HG03135 (cell line): Measurements from ENCODE around the gene DLGAP4.

Experiments used
- ATAC-seq: cut with Tn5 transposase; IDR thresholded peaks from one replicate; pipeline ENCODE4 v1.9.1; 2021; ENCODE audit warnings: mild to moderate bottlenecking, moderate library complexity; ENCODE audit not compliant: unreplicated experiment

DLGAP4 gene

DNA sequence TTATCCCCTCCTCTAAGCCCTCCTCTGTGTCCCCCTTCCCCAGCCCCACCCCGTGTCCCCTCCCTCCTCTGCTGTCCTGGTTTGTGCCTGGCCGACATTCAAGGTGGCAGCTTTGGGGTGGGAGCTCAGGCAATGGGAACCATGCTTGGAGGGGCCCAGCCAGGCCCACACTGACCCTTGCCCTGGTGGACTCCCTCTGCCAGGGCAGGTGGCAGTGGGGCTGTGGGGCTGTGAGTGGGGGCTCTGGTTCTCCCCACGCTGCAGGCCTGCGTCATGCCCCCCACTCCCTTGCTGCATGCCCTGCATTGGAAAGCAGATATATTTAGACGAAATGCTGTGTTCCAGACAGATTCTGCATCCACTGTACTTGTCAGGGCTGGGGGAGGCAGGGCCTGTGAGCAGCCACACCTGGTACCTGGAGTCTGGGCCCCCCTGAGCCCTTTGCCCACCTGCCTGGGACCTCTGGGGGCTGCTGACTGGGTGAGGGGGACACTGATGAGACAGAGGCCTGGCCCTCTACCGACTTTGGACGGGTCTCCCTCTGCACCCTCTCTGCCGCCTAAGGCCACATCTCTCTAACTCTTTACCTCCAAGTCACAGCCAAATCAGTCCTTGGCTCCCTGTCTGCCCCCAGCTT, 14.2 kb downstream of the DLGAP4 start:
- no peak for ATAC-seq

DNA sequence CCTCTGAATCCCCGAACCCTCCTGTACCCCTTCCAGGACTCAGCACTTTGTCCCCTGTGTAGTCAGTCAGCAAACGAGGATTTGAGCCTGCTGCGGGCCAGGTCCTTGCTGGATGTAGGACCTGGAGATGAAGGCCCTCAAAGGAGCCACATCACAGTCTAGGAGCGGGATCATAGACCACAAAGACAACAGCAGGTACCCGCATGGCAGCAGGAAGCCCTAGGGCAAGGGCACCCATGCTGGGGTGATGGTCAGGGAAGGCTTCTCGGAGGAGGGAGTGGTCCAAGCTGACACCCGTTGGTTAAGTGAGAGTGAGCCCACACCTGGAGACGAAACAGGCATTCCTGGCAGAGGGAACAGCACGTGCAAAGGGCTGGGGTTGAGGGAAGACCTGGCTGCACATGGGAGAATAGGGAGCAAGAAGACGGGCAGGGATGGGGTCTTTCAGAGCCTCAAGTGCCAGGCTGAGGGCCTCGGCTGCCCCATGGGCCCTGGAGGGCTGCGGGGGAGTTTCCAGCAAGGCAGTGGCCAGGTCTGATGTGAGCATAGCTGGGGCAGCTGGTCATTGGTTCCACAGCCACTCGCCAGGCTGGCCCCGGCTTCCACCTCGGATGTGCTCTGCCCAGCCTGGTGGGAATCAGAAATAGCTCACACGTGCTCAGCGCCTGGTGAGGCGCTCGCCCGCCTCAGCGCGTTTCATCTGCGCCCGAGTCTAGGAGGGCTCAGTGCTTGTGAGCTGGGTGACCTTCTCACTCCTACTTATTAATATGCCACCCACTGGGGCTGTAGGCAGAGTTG, 15.0 kb downstream of the DLGAP4 start:
- no peak for ATAC-seq

DNA sequence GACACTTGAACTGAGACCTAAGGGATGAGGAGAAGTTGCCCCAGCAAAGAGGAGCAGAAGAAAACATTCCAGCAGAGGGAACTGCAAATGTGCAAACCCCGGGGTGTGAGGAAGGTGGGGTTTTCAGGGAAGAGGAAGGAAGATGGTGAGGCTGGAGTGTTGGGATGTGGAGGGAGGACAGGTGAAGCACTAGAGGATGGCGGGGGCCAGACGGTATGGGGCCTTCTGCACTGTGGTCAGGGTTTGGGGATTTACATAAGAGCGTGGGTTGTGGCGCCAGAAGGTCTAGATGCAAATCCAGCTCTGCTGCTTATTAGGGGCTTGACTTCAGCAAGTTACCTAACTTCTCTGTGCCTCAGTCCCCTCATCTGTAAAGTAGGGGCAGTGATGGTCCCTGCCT, 16.0 kb downstream of the DLGAP4 start:
- no peak for ATAC-seq

DNA sequence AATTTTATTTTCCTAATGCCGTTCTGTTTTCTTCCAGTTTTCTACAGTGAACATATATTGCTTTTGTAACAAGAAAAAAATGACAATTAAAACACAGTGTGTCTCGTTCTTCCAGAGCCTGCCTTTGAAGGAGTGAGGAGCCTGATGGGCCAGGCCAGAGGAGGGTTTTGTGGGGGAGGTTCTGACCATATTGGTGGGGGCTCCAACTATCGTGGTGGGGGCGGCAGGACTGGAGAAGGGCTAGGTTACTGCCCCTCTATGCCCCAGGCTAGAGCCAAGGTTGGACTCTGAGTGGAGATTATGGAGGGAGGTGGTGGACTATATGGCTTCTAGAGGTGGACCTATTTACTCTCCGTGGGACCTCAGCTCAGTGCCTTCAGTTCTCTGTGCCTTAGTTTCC, 24.0 kb downstream of the DLGAP4 start:
- no peak for ATAC-seq

DNA sequence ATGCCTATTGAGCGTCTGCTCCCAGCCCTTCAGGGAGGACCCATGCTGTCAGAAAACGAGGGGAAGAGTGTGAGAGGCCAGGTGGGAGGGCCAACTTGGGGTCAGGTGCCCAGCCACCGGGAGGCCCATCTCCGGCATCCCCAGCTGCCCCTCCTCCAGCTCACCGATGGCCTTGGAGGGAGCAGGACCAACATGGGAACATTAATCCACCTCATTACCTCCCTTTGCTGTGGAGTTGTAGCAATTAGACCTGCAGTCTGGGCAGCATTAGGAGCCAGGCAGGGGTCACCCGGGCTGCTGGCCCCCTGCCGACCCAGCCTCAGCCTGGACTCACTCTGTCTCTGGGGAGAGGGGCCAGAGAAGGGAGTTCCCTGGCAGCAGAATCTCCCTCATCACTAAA, 25.1 kb downstream of the DLGAP4 start:
- ATAC-seq, result no peak

DNA sequence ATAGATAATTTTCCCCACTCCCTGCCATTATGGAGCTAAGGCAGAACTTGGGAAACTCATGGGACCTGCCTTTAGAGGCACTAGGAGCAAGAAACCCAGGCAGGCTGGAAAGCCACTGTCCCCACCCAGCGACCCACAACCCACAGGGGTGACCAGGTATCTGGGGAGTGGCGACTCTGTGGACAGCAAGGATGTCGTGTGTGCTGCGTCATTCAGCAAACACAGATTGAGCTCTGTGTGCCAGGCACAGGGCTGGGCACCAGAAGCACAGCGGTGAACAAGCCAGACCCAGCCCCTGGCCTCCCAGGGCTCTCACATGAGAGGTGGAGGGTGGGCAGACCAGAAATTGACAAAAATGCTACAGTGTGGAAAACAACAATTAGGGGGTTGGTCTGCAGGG, 27.7 kb downstream of the DLGAP4 start:
- no peak for ATAC-seq

DNA sequence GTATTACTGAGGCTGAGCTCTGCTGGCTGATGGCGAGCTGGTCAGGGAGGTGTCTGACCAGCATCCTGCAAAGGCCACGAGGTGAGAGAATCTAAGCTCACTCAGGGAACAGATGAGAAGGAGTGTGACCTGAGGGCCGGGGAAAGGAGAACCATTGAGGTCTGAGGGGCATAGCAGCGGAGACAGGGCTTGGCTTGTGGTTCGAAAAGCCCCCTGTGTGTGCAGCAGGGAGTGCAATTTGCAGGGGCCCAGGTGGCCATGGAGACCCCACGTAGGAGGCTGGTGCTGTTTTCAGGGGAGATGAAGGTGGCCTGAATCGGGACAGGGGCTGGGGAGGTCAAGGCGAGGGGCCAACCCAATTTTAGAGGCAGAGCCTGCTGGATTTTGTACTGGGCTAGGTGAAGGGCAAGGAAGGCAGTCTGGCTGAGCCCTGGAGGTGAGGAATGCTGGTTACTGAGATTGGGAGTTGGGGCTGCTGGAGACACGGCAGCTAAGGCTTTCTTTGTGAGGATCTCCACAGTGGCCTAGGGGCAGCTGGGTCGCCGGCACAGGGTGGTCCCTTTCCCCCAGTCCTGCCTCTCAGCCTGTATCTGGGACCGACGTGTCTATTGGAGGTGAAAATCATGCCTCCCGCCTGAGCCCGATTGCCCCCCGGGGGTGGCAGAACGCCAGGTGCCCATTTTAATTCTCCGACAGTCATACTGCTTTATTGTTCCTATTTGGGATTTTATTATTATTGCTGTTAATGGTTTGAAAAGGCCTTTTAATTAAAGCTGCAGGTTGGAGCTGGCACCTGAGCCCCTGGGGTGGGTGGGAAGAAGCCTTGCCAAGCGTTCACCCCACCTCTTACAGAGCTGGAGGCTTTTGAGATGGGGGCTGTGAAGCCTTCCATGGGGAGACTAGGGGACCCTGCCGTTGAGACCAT, 28.4 kb downstream of the DLGAP4 start:
- no peak for ATAC-seq

DNA sequence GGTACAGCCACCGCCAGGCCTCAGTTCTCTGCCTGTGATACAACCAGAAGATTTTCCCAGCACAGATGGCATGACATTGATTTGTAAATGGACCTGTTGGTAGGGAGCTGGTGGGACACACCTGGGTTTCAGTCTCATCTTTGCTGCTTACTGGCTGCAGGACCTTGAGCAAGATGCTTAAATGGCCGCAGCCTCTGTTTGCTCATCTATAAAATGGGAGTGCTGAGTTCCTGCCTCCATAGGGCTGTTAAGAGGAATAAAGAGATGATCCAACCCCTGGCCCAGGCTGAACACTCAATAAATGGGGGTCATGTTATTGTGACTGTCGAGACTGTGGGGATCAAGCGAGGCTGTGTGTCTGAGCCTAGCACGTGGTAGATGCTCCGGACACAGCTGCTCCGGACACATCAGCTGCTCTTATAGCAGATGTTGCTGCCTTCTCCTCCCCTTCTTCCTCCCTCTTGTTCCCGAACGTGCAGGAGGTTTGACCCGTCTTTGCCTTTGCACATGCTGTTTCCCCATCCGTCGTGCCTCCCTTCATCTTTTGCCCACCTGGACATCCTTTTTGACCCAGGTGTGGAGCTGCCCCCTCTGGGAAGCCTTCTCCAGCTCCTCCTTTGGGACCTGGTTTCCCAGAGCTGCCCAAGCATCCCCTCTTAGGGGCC, 29.2 kb downstream of the DLGAP4 start:
- ATAC-seq, result no peak

DNA sequence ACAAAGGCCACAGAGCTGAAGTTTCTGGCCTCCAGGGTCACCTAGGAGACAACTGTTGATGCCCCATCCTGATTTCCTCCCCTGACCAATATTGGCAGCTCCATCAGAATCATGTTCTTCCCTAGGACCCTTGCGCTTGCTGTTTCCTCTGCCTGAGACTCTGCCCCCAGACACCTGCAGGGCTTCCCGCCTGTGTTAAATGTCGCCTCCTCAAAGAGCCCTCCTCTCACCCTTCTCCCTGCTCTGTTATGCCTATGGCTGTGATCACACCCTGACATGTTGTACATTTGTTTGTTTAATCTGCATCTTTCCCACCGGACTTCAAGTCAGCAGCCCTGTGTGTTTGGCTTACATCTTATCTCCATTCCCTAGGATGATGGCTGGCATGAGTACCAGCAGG, 30.1 kb downstream of the DLGAP4 start:
- ATAC-seq, result no peak

DNA sequence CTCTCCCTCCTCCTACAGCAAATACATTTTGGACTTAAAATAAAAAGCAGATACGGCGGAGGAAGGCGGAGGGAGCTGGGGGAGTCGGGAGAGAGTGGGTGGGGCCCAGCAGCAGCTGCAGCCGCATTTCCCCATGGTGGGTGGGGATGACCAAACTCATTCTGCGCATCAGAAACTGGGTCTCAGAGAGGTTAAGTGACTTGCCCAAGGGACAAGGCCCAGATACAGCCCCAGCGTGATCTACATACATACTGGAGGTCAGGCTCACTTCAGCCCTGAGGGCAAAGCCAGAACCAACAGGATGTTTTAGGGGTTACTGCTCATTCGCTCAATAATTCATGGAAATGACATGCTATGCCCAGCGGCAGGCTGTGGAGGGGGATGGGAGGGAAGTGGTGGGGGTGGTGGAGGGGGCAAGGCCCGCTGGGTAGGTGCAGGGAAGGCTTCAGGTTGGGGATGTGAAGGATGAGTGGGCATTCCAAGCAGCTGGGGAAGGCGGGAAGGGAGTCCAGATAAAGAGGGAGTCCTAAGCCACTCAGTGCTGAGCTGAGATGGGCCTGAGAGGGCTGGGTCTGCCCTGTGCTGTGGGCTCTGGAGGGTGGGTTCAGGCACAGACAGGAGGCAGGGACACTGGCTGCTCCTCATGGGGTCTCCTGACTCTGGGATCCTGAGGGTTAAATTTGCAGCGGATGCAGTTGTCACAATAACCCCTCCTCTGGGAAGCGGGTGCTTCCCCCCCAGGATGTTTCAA, 31.0 kb downstream of the DLGAP4 start:
- ATAC-seq, result no peak

DNA sequence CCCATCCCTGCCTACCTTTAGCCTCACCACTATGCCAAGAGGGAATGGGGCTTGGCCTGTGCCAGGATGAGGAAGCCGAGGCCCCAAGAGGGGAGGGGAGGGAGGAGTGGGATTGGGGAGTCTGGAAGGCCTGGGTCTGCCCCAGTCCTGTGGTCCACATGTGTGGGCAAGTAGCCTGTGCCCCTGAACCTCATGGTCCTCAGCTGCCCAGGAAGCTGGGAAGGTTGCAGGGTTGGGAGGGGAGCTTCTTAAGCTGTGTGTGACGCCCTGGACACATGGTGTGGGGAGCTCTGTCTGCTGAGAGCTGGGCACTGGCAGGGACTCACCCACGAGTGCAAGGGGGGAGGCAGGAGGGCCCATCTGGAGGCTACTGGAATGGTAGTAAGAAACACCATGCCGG, 31.7 kb downstream of the DLGAP4 start:
- ATAC-seq, result no peak

DNA sequence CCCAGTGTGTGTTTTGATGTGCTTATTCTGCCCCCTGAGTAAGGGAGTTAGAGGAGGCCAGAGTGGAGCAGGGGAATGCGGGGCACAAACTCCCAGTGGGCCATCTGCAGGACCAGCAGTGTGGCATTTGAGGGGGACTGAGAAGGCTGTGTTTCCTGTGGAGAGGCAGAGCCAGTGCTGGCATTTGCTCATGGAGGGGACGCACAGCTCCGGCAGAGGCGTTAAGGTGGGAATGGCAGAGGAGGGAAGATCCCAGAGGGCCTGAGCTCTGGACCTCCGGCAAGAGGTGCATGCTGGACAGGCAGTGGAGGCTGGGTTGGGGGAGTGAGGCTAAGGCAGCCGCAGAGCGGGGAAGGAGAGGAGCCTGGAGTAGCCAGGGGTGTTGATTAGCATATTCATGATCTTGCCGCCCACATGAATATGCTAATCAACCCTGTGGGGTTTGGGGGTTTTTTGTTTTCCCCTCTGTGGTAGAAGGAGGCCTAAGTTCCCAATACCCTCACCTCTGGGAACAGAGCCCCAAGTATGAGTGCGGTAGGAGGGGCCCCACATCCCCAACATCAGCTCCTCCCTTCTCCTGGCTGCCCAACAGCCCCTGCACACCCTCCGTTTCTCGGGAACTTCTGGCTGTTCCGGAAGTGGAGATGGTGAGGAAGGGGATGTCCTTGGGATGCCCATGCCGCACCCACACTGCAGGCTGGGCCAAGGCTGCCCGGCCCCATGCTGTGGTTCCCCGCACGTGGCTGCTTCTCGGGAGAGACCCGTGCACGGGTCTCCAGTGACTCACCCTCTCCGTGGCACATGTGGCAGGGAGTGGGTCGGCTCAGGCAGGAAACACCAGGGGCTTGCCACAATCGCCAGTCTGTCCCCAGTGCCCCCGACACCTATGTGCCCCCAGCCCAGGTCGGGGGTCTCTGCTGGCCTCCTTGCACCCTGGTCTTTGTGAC, 33.8 kb downstream of the DLGAP4 start:
- no peak for ATAC-seq

DNA sequence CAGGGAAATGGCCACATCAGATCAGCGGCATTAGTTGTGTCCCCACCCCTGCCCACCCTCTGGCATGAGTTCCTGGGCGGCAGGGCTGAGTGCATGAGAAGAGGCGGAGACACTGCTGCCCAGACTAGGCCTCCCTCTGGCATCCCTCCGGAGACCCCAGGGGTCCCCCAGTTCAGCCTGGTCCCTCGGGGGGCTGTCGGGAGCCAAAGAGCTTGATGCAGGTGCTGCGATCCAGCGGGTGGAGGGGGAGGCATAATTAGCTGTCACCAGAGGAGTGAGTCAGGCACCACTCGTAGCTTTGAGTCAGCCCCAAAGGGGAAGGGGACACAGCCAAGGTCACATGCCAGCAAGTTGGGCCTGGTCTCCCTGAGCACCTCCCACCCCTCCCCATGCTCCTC, 34.5 kb downstream of the DLGAP4 start:
- no peak for ATAC-seq

DNA sequence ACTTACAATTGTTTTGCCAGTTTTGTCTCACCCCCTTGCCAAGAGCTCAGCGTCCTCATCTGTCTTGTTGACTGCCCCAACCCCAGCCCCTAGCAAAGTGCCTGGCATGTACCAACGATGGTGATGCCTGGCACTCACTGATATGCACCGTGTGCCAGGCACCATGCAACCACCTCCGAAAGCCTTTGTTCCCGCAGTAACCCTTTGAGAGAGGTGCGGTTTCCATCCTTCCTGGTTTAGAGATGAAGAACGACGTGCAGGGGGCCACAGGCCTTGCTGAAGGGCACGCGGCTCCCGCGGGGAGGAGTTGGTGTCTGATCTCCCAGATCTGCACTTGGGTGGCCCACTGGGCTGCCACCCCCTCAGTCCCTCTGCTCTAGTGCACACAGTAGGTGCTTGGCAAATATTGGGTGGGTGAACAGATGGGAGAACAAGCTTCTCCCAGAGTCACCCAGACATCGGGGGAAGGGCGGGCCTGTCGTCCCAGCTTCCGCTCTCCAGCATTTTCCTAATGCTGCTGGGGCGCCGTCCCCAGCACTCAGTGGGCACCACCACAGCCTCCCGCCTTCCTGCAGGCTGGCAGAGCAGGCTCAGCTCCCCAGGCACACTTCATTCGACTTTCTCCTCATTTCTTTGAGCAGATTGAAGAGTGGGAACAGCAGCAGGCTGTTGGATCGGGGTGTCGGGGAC, 35.3 kb downstream of the DLGAP4 start:
- no peak for ATAC-seq

DNA sequence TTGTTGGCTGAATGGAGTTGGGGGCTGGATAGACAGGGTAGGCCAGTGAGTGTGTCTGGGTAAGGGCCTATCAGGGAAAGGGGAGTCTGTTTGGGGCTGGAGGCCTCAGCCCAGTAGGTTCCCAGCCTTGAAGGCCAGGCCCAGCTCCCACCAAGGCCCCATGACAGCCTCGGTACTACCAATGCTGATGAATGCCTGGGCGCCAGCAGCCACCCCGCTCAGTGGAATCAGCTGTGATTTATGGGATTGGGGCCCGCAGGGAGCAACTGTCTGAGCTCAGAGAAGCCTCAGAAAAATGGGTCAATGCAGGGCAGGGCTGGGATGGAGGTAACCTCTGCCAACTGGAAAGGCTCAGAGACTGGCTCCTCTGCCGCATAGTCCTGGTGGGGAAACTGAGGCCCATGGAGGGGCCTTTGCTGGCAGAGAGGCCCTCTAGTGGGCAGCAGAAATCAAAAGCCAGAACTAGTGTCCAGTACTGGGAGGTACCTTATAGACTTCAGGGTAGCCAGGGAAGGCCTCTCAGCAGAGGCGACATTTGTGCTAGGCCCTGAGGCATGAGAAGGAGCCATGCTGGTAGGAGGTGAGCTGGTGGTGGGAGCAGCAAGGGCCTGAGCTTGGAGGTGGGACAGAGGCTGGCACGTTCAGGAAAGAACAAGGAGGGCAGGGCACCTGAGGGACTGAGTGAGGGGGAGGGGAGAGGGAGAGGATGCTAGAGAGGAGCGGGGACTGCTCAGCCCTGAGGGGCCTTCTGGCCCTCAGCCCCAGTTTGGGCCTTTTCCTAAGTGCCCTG, 36.4 kb downstream of the DLGAP4 start:
- no peak for ATAC-seq

DNA sequence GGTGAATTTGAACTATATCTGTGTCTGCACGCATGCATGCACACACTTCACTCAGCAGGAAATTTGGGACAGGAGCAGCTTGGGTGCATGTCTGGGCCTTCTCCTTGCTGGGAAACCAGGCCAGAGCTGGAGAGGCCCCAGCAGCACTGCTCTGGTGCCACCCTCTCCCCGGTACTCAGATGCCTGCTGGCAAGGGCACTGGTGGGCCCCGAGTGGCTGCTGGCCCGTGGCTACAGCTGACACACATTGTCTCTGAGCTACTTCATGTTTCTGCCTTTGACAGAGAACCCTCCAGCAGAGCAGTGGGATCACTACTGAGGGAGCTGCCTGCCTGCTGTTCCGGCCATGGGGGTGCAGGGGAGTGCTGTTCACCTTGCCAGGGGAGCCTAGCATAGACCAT, 37.5 kb downstream of the DLGAP4 start:
- ATAC-seq, result no peak

DNA sequence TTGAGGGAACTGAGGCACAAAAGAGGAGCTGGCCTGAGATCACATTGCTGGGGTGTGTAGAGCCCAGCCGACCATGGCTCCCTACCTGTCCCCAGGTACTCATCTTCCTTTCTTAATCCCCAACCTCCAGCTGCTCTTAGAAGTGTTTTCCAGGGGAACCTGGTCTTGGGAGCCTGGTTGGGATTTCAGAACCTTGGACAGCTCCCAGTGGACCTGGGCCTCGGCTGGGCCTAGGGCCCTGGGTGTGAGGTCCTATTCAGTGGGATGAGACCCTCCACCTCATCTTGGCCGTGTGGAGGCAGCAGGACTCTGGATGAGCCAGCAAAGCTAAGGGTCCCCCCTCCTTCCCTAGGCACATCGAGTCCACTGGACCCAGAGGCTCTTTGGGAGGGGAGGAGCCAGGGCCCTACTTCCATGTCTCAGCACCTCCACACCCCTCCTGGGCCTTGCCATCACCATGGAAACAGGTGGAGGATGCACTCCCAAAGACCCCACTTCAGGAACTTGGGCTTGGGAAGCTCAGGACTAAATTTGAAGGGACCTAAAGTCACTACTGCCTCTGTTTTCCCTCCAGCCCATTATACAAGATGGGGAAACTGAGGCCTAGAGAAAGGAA, 38.5 kb downstream of the DLGAP4 start:
- ATAC-seq, result no peak

DNA sequence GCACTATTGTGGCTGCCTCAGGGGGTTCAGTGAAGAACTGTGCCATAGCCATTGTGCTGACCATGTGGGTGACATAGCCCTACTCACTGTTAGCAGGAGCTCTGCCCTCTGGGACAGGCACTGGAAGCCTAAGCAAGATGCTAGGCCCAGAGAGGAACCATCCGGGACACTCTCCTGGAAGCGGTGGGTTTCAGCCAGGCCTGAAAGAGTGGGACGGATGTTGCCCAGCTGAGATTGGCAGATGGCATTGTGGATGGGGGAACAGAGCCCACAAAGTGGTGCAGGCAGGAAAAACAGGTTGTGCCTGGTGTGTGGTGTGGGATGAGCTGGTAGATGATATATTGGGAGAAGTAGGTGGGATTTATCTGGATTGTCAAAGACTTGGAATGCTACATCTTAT, 40.1 kb downstream of the DLGAP4 start:
- no peak for ATAC-seq
